Small intestine (tissue), 7 donors: ENCODE results near the gene SERPINA1. TPM values are rescaled to one million over a fixed set of nuclear protein-coding genes. Genes with fewer than 3 reads are reported as not detected.

Experiments used
- DNase-seq, 2 donors: peaks; one replicate each; pipeline versions ENCODE4 v3.0.0 to v3.0.0-alpha.2; 2013
- FAIRE-seq: peaks from 2 replicates; lab custom pipeline; 2012; peaks lifted over from hg19 to GRCh38; lab: Jason Lieb, UNC
- H3K27ac ChIP-seq, 3 donors: one replicate each; pipeline ENCODE4 v1.5.1; 2013; ENCODE audit warnings: low read length in 2 of 3, mild to moderate bottlenecking in 2 of 3, control low read depth in 1 of 3, inconsistent platforms in 1 of 3, low read depth in 1 of 3, moderate library complexity in 1 of 3
- H3K27me3 ChIP-seq, 3 donors: one replicate each; pipeline ENCODE4 v1.6.1; 2013; ENCODE audit warnings: low read length in 3 of 3, inconsistent platforms in 1 of 3; ENCODE audit not compliant: control insufficient read depth in 3 of 3, insufficient read depth in 3 of 3
- H3K36me3 ChIP-seq, 3 donors: one replicate each; pipeline ENCODE4 v1.6.1; 2013; ENCODE audit warnings: low read length in 3 of 3, inconsistent platforms in 1 of 3, low read depth in 1 of 3, mild to moderate bottlenecking in 1 of 3, moderate library complexity in 1 of 3; ENCODE audit not compliant: control insufficient read depth in 3 of 3, insufficient read depth in 2 of 3
- H3K4me1 ChIP-seq, 3 donors: one replicate each; pipeline ENCODE4 v1.6.1; 2013; ENCODE audit warnings: low read length in 2 of 3, inconsistent platforms in 1 of 3, low read depth in 1 of 3, mild to moderate bottlenecking in 1 of 3, moderate library complexity in 1 of 3; ENCODE audit not compliant: control insufficient read depth in 3 of 3, insufficient read depth in 2 of 3
- H3K4me3 ChIP-seq, 3 donors: one replicate each; pipeline ENCODE4 v1.5.1; 2013; ENCODE audit warnings: low read length in 3 of 3, control low read depth in 1 of 3, inconsistent platforms in 1 of 3, low read depth in 1 of 3, mild to moderate bottlenecking in 1 of 3, moderate library complexity in 1 of 3
- H3K9me3 ChIP-seq, 2 donors: one replicate each; pipeline ENCODE4 v1.6.1; 2013; ENCODE audit warnings: low read depth in 1 of 2, low read length in 1 of 2; ENCODE audit not compliant: control insufficient read depth in 2 of 2, insufficient read depth in 1 of 2
- WGBS, 3 donors: extraction: QIAGEN DNeasy Blood & Tissue Kit; methylation state at CpG; one replicate each; pipeline ENCODE4 v1.1.7; 2013; 5-methylcytosine and 5-hydroxymethylcytosine counted together
- polyA plus RNA-seq, 4 donors: library from polyadenylated mRNA; stranded (reverse) in 3 of 4; unstranded in 1 of 4; fragments of 200-250 nt in 3 of 4; fragments of 120-200 nt in 1 of 4; gene quantifications; one replicate each; pipeline versions ENCODE4 v1.2.1 to v1.2.3, GENCODE V29; 2013
- donor health status: healthy with polysubstance abuse.
- donor health status: control.
- donor health status: control.
- donor health status: Bipolar disorder and iron deficiency.
- donor health status: healthy.

SERPINA1 gene
- polyA plus RNA-seq, 4 donors: 204 to 3,497 (median 330) TPM

DNA sequence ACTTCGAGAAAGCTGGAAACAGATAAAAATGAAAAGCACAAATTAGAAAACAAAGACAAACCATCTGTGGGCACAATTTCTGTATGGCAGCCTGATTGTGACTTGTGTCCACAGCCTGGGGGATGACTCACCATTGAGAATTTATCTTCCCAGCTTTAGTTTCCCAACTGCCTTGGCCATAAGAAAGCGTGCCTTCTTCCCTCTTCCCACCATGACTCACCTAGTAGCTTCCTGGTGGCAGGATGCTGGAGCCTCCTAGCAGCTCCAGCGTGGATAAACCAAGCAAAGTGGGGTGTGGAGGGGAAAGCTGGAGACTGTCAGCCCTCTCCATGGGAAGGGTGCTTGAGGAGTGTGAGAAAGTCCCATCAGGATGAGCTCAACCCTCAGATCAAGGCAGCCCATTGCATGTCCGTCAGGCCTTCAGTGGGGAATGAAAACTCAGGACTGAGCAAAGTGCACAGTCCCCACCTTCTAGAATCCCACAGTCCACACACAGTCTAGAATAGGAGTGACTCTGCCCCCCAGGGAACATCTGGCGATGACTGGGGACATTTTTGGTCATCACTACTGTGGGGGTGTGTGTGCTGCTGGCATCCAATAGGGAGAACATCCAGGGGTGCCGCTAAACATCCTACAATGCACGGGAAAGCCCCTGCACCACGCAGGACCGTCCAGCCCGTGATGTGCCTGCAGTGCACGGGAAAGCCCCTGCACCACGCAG lies 42.9 kb downstream of the SERPINA1 start:
- Histone ChIP-seq H3K4me1 (peaks cover 2 to 24% (median 2%) of the 10 kb centered on the region in 3 donors), H3K9me3 (peaks cover 0 to 6% of the 10 kb centered on the region in 2 donors), H3K27ac (no peak overlapping the region), H3K4me3 (no peak overlapping the region), H3K36me3 (no peaks in the 10 kb centered on the region), H3K27me3 (no peaks in the 10 kb centered on the region)
- 69 to 81% (median 78%) methylated on average over 12 of the region's 12 CpGs for whole genome bisulfite sequencing, 3 donors
- FAIRE-seq (no peak), DNase-seq (peak in 1 of 2 donors; percentile 39)

GRCh38 chr14:94344389-94344788 lies 44.0 kb downstream of the SERPINA1 start:
- no peak for DNase-seq
- Histone ChIP-seq H3K27me3 (no peaks in the 10 kb centered on the region), H3K4me1 (peaks cover 2 to 27% (median 2%) of the 10 kb centered on the region in 3 donors), H3K27ac (no peak overlapping the region), H3K9me3 (peaks cover 0 to 6% of the 10 kb centered on the region in 2 donors), H3K36me3 (no peaks in the 10 kb centered on the region), H3K4me3 (no peak overlapping the region)
- 82 to 96% (median 89%) methylated on average over 3 of the region's 3 CpGs for WGBS, 3 donors
- FAIRE-seq: no peak

DNA sequence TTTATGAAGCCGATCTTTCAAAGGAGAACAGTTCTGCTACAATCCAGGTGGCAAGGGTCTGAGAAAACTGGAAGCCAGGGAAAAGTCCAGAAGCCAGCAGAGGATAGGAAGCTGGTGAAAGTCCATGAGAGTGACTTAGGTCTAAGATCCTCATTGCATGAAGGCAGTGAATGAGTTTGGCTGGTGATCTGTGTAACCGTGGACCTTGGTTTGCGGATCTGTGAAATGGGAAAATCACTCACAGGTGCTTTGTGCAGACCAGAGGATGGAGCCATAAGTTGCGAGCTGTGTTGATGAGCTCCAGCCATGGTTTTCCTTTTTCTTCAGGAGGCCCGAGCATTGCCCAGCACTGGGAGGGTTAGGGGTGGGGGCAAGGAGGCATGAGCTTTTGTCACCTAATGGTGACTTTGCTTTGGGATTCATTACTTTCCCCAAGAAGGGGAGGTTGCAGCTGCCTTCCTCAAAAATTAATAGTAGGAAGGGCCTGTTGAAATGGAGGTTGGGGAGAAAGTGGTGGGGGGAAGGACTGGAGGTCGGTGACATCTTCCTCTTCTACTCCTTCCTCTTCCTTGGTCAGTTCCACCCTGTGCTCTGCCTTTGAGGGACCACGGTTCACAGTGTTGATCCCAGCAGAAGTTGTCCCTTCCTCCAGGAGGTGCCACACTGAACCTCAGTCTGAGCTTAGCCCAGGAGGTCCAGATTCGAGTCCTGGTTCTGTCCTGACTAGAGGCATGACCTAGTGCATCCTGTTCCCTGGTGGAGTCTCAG lies 45.0 kb downstream of the SERPINA1 start:
- WGBS, 3 donors: 80 to 85% (median 84%) methylated on average over 8 of the region's 8 CpGs
- H3K4me3 ChIP-seq: no peak overlapping the region
- peak in 1 of 2 donors; percentile 53 for DNase-seq
- H3K27ac ChIP-seq: peak overlapping the region in 1 of 3 donors; percentile 68
- no peaks in the 10 kb centered on the region for H3K36me3 ChIP-seq
- no peak for FAIRE-seq
- no peaks in the 10 kb centered on the region for H3K9me3 ChIP-seq
- no peaks in the 10 kb centered on the region for H3K27me3 ChIP-seq
- peaks cover 2 to 27% (median 2%) of the 10 kb centered on the region in 3 donors for H3K4me1 ChIP-seq

GRCh38 chr14:94342334-94342934 lies 46.0 kb downstream of the SERPINA1 start:
- Histone ChIP-seq H3K27me3 (no peaks in the 10 kb centered on the region), H3K4me3 (no peak overlapping the region), H3K27ac (peak overlapping the region; percentile 64 to 68 (median 66)), H3K9me3 (no peaks in the 10 kb centered on the region), H3K36me3 (no peaks in the 10 kb centered on the region), H3K4me1 (peaks cover 2 to 27% (median 2%) of the 10 kb centered on the region in 3 donors)
- 12 to 43% (median 16%) methylated on average over 2 of the region's 2 CpGs for WGBS, 3 donors
- DNase-seq: peak; percentile 89 to 98
- no peak for FAIRE-seq

DNA sequence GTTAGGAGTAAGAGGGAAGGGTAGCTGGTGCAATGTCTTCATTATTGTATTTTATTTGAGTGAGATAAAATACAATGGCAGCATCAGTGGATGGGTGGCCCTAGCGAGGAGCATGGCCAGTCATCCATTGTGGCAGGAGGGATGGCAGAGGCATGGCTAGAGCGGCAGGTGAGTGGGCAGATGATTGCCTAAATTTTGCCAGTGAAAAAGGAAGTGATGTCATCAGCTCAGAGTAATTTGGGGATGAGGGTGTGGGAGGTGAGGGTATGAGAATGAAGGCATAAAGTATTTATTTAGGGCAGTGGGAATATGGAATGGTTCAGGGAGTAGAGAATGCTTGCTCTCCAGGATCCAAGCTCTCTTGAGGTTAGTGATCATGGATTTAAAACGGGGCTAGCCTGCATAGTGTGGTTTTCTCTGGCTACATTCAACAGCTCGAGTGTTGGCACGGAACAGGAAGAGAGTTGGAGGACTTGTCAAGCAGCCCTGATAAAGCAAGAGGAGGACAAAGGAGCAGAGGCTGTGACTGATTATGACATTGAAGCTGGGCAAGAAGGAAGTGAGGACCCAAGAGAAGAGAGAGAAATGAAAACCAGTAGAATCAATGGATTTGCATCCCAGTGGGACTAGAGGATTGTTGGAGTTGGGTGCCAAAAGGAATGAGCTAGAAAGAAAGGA lies 46.6 kb downstream of the SERPINA1 start:
- no peaks in the 10 kb centered on the region for H3K9me3 ChIP-seq
- peaks cover 2 to 27% (median 2%) of the 10 kb centered on the region in 3 donors for H3K4me1 ChIP-seq
- H3K27ac ChIP-seq: peak overlapping the region; percentile 64 to 67 (median 66)
- DNase-seq: peak in 1 of 2 donors; percentile 82
- no peak for FAIRE-seq
- no peaks in the 10 kb centered on the region for H3K27me3 ChIP-seq
- 34 to 42% (median 39%) methylated on average over 5 of the region's 5 CpGs for WGBS, 3 donors
- no peak overlapping the region for H3K4me3 ChIP-seq
- H3K36me3 ChIP-seq: no peaks in the 10 kb centered on the region

GRCh38 chr14:94340533-94340932 lies 47.9 kb downstream of the SERPINA1 start:
- DNase-seq: peak in 1 of 2 donors; percentile 43
- FAIRE-seq: no peak
- Histone ChIP-seq H3K9me3 (no peaks in the 10 kb centered on the region), H3K4me3 (no peak overlapping the region), H3K36me3 (no peaks in the 10 kb centered on the region), H3K27me3 (no peaks in the 10 kb centered on the region), H3K4me1 (peaks cover 2 to 27% (median 2%) of the 10 kb centered on the region in 3 donors), H3K27ac (no peak overlapping the region)

GRCh38 chr14:94338023-94338422 lies 50.4 kb downstream of the SERPINA1 start:
- no peak for DNase-seq
- no peak for FAIRE-seq
- Histone ChIP-seq H3K27me3 (no peaks in the 10 kb centered on the region), H3K36me3 (no peaks in the 10 kb centered on the region), H3K4me1 (peaks cover 0 to 25% (median 2%) of the 10 kb centered on the region in 3 donors), H3K9me3 (no peaks in the 10 kb centered on the region), H3K27ac (no peak overlapping the region), H3K4me3 (no peak overlapping the region)
- WGBS, 3 donors: 92 to 95% (median 93%) methylated on average over 2 of the region's 2 CpGs

DNA sequence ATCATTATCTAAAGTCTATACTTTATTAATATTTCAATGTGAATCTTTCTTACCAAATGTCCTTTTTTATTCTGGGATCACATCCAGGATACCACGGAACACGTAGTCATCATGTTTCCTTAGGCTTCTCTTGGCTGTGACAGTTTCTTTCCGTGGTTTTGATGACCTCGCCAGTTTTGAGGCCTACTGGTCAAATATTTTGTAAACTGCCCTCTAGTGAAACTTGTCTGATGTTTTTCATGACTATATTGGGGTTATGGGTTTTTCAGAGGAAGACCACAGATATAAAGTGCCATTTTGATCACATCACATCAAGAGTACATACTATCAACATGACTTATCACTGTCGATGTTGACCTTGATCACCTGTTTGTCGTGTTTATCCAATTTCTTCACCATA lies 51.1 kb downstream of the SERPINA1 start:
- Histone ChIP-seq H3K4me3 (no peak overlapping the region), H3K4me1 (peaks cover 0 to 17% (median 2%) of the 10 kb centered on the region in 3 donors), H3K27me3 (no peaks in the 10 kb centered on the region), H3K9me3 (no peaks in the 10 kb centered on the region), H3K36me3 (no peaks in the 10 kb centered on the region), H3K27ac (no peak overlapping the region)
- no peak for FAIRE-seq
- 82 to 92% (median 83%) methylated on average over 6 of the region's 6 CpGs for whole genome bisulfite sequencing, 3 donors
- no peak for DNase-seq
